Measurements from ENCODE around the gene GFOD2. TPM values are rescaled to one million over a fixed set of nuclear protein-coding genes. Genes with fewer than 3 reads are reported as not detected.

Gene GFOD2
- total RNA-seq, 1 donor from 2014 or later, result 32.4 TPM

- Mint-ChIP-seq H3K27me3 (ENCODE audit: low read depth, unreplicated experiment) (peaks cover 9% of the 10 kb centered on the region), H3K9me3 (ENCODE audit: unreplicated experiment) (no peaks in the 10 kb centered on the region), H3K4me3 (ENCODE audit: unreplicated experiment) (peak within 1 kb of the TSS; percentile 90), H3K27ac (ENCODE audit: unreplicated experiment) (peak within 1 kb of the TSS; percentile 89), H3K4me1 (ENCODE audit: low read depth, unreplicated experiment) (peaks cover 2% of the 10 kb centered on the region), H3K36me3 (ENCODE audit: low read depth, unreplicated experiment) (peaks cover 4% of the 10 kb centered on the region)
- peaks cover 14% of the 10 kb centered on the region for H3K79me2 ChIP-seq (ENCODE audit: insufficient read depth, low read length)
- H3K4me1 ChIP-seq (ENCODE audit: insufficient read depth, low read length), result peaks cover 14% of the 10 kb centered on the region
- TF ChIP-seq, protein P1, sequence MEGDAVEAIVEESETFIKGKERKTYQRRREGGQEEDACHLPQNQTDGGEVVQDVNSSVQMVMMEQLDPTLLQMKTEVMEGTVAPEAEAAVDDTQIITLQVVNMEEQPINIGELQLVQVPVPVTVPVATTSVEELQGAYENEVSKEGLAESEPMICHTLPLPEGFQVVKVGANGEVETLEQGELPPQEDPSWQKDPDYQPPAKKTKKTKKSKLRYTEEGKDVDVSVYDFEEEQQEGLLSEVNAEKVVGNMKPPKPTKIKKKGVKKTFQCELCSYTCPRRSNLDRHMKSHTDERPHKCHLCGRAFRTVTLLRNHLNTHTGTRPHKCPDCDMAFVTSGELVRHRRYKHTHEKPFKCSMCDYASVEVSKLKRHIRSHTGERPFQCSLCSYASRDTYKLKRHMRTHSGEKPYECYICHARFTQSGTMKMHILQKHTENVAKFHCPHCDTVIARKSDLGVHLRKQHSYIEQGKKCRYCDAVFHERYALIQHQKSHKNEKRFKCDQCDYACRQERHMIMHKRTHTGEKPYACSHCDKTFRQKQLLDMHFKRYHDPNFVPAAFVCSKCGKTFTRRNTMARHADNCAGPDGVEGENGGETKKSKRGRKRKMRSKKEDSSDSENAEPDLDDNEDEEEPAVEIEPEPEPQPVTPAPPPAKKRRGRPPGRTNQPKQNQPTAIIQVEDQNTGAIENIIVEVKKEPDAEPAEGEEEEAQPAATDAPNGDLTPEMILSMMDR (IDR thresholded peaks at IDR 0.05; ENCODE audit: insufficient read depth, low read depth, low read length), result no peak
- no peak for TF ChIP-seq EZH2 (IDR thresholded peaks at IDR 0.05; ENCODE audit: insufficient read depth, low read length)
- peak within 1 kb of the TSS; percentile 93 for H3K4me2 ChIP-seq (ENCODE audit: low read length)
- peaks cover 24% of the 10 kb centered on the region for H4K20me1 ChIP-seq (ENCODE audit: insufficient read depth, low read length)
- FAIRE-seq (peak; percentile 17), DNase-seq (ENCODE audit: low read depth) (peak; percentile 90)
- H3K9ac ChIP-seq (ENCODE audit: low read length), result peak within 1 kb of the TSS; percentile 87
- H3K36me3 ChIP-seq (ENCODE audit: insufficient read depth, low read length), result peaks cover 2% of the 10 kb centered on the region
- peak within 1 kb of the TSS; percentile 86 for H3K27ac ChIP-seq (ENCODE audit: low read depth, low read length)
- peak within 1 kb of the TSS; percentile 96 for H2AFZ ChIP-seq (ENCODE audit: low read depth, low read length)
- peak within 1 kb of the TSS; percentile 77 for H3K4me3 ChIP-seq (ENCODE audit: insufficient read depth, low read depth, low read length)
- H3K9me3 ChIP-seq (ENCODE audit: insufficient read depth, low read depth, low read length), result no peaks in the 10 kb centered on the region
- H3K27me3 ChIP-seq (ENCODE audit: insufficient read depth, low read length), result no peaks in the 10 kb centered on the region
Measured at GRCh38 chr16:67660564-67661028, 58.5 kb downstream of the GFOD2 start, which contains the start of gene PARD6A. PARD6A (plus strand) TSS chr16:67660960; CDS start chr16:67661039, 79 bp downstream.

DNA sequence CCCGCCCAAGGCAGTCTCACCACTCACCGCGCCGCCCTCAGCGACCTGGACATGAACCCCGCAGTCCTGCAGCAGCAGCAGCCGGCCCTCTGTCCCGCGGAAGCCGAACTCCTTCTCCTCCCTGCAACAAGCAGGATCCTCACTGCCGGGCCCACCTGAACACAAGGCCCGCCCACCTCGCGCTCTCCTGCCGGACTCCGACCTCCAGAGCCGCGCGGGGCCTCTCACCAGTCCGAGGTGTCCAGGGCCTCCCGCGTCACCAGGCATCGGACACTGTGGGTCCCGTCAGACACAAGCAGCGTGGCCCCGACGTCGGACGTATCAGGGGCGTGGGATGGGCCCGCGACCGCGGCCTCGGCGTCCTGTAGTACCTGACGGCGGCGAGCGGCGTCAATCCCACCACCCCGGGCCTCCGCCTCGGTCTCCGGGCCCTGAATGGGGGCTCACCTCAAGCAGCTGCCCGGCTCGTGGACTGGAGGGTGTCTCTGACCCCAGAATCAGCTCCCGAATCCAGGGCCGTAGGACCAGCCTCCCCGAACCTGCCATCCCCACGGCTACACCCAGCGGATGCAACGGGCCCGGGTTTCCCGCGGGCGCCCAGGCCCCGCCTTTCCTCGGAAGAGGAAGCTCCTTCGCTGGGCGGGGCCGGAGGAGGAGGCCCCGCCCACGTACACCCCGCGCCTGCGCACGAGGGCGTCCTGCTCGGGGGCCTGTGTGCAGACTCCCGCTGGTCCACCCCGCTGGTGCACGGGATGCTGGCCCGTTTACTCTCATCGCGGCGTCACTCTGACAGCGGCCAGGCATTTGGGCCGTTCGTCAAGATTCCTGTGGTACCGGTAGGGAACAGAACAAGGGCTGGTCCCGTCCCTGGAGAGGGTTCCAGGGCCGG is 59.2 kb downstream of the GFOD2 start, which contains the start of gene ACD:
ACD (minus strand) TSS at position 586 of the 889 bp plus-strand sequence; CDS start at position 546, 40 bp downstream.
- H3K27ac ChIP-seq (ENCODE audit: low read depth, low read length), result peak within 1 kb of the TSS; percentile 86
- H3K27me3 ChIP-seq (ENCODE audit: insufficient read depth, low read length), result no peaks in the 10 kb centered on the region
- Mint-ChIP-seq H3K4me1 (ENCODE audit: low read depth, unreplicated experiment) (peaks cover 1% of the 10 kb centered on the region), H3K36me3 (ENCODE audit: low read depth, unreplicated experiment) (peaks cover 6% of the 10 kb centered on the region), H3K9me3 (ENCODE audit: unreplicated experiment) (no peaks in the 10 kb centered on the region), H3K27me3 (ENCODE audit: low read depth, unreplicated experiment) (peaks cover 14% of the 10 kb centered on the region), H3K4me3 (ENCODE audit: unreplicated experiment) (peak within 1 kb of the TSS; percentile 90), H3K27ac (ENCODE audit: unreplicated experiment) (peak within 1 kb of the TSS; percentile 89)
- H3K4me3 ChIP-seq (ENCODE audit: insufficient read depth, low read depth, low read length), result peak within 1 kb of the TSS; percentile 77
- peak within 1 kb of the TSS; percentile 93 for H3K4me2 ChIP-seq (ENCODE audit: low read length)
- H4K20me1 ChIP-seq (ENCODE audit: insufficient read depth, low read length), result peaks cover 27% of the 10 kb centered on the region
- H3K36me3 ChIP-seq (ENCODE audit: insufficient read depth, low read length), result peaks cover 2% of the 10 kb centered on the region
- TF ChIP-seq EZH2 (IDR thresholded peaks at IDR 0.05; ENCODE audit: insufficient read depth, low read length), result no peak
- peak within 1 kb of the TSS; percentile 87 for H3K9ac ChIP-seq (ENCODE audit: low read length)
- FAIRE-seq (no peak), DNase-seq (ENCODE audit: low read depth) (peak; percentile 57)
- H3K4me1 ChIP-seq (ENCODE audit: insufficient read depth, low read length), result peaks cover 14% of the 10 kb centered on the region
- peaks cover 14% of the 10 kb centered on the region for H3K79me2 ChIP-seq (ENCODE audit: insufficient read depth, low read length)
- H2AFZ ChIP-seq (ENCODE audit: low read depth, low read length), result peak within 1 kb of the TSS; percentile 96
- no peaks in the 10 kb centered on the region for H3K9me3 ChIP-seq (ENCODE audit: insufficient read depth, low read depth, low read length)

DNA sequence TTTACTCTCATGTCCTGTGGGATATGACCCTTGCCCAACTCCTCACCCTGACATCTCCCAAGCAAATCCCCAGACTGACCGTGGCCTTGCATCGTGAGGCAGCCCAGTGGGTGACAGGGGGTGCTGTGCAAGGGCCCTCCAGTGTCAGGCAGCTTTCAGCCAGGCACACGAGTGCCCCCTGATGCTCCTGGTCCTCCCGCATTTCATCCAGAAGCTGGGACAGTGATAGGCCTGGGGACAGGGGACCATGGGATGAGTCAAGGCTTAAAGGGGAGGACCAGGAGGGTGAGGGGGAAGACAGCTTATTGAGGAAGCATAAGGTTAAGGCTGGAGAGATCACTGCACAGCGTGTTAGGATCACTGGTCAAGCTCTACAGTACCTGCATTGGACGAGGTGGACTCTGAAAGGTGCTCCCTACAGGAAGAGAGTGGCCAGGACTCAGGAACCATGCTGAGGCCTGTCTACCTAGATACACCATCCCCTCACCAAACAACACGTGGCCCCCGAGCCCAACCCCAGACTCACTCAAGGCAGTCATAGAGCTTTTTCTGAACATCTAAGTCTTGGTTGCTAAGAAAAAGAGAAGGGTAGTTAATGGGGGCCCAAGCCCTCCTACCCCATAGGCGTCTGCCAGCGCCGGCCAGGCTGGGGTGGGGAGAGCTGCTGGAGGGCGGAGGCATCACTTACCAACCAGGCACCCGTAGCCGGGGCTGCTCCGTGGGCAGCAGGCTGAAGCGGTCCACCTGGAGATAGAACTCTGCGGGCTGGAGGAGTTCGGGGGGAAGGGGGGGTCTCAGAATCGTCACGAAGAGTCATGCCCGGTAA is 60.1 kb downstream of the GFOD2 start:
- Histone ChIP-seq H3K36me3 (ENCODE audit: insufficient read depth, low read length) (peaks cover 2% of the 10 kb centered on the region), H3K27me3 (ENCODE audit: insufficient read depth, low read length) (no peaks in the 10 kb centered on the region), H3K9ac (ENCODE audit: low read length) (peak overlapping the region; percentile 87), H3K4me1 (ENCODE audit: insufficient read depth, low read length) (peaks cover 14% of the 10 kb centered on the region), H3K4me3 (ENCODE audit: insufficient read depth, low read depth, low read length) (peak overlapping the region; percentile 77), H3K27ac (ENCODE audit: low read depth, low read length) (no peak overlapping the region), H3K4me2 (ENCODE audit: low read length) (peak overlapping the region; percentile 93), H3K9me3 (ENCODE audit: insufficient read depth, low read depth, low read length) (no peaks in the 10 kb centered on the region), H4K20me1 (ENCODE audit: insufficient read depth, low read length) (peaks cover 27% of the 10 kb centered on the region), H3K79me2 (ENCODE audit: insufficient read depth, low read length) (peaks cover 14% of the 10 kb centered on the region), H2AFZ (ENCODE audit: low read depth, low read length) (peak overlapping the region; percentile 96)
- Mint-ChIP-seq H3K4me3 (ENCODE audit: unreplicated experiment) (peak overlapping the region; percentile 85), H3K27me3 (ENCODE audit: low read depth, unreplicated experiment) (peaks cover 13% of the 10 kb centered on the region), H3K36me3 (ENCODE audit: low read depth, unreplicated experiment) (peaks cover 3% of the 10 kb centered on the region), H3K9me3 (ENCODE audit: unreplicated experiment) (no peaks in the 10 kb centered on the region), H3K4me1 (ENCODE audit: low read depth, unreplicated experiment) (peaks cover 1% of the 10 kb centered on the region), H3K27ac (ENCODE audit: unreplicated experiment) (no peak overlapping the region)
- DNase-seq (ENCODE audit: low read depth), result no peak
- FAIRE-seq, result no peak
- TF ChIP-seq EZH2 (IDR thresholded peaks at IDR 0.05; ENCODE audit: insufficient read depth, low read length), result no peak
- TF ChIP-seq, protein P1 (IDR thresholded peaks at IDR 0.05; ENCODE audit: insufficient read depth, low read depth, low read length), result no peak

All from astrocyte (in vitro differentiated cells and primary cell).